GM18498 (cell line): ENCODE data around the gene WBP1L.
"Not testable (repeated sequence)": the region's sequence is repeated elsewhere in the genome, so short reads cannot be mapped to it uniquely, and the experiment has no call there.

Experiments used
- ATAC-seq: cut with Tn5 transposase; IDR thresholded peaks from one replicate; pipeline ENCODE4 v1.9.1; 2021; ENCODE audit warnings: mild to moderate bottlenecking, moderate library complexity; ENCODE audit not compliant: unreplicated experiment

The WBP1L gene

GRCh38 chr10:102721954-102722353, 21.8 kb upstream of the WBP1L start:
- ATAC-seq, result no peak

DNA sequence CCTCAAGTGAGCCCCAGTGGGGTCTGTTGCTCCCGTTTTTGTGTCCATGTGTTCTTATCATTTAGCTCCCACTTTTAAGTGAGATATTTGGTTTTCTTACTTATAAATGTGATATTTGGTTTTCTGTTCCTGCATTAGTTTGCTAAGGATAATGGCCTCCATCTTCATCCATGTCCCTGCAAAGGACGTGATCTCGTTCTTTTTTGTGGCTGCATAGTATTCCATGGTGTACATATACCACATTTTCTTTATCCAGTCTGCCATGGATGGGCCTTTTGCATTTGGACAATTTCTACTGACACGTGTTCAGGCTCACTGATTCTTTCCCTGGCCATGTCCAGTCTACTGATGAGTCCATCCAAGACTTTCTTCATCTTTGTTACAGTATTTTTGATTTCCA, 19.8 kb upstream of the WBP1L start:
- no peak for ATAC-seq

DNA sequence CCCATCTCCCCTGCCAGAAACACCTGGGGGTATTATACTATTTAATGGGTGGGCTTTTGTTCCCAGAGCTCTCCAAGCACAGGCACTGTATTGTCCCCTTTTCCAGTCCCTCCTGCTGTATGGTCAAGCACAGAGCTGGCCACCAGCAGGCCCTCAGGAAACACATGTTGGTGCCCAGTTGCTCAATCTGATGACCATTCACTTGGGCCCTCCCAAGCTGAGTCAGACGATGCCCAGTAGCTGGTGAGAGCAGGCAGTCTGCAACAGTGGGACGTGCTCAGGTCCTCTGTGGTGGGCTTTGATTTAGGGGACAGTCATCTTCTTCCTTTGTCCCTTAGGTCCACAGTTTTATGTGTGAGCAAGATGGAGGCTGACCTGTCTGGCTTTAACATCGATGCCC, 17.5 kb upstream of the WBP1L start:
- no peak for ATAC-seq

DNA sequence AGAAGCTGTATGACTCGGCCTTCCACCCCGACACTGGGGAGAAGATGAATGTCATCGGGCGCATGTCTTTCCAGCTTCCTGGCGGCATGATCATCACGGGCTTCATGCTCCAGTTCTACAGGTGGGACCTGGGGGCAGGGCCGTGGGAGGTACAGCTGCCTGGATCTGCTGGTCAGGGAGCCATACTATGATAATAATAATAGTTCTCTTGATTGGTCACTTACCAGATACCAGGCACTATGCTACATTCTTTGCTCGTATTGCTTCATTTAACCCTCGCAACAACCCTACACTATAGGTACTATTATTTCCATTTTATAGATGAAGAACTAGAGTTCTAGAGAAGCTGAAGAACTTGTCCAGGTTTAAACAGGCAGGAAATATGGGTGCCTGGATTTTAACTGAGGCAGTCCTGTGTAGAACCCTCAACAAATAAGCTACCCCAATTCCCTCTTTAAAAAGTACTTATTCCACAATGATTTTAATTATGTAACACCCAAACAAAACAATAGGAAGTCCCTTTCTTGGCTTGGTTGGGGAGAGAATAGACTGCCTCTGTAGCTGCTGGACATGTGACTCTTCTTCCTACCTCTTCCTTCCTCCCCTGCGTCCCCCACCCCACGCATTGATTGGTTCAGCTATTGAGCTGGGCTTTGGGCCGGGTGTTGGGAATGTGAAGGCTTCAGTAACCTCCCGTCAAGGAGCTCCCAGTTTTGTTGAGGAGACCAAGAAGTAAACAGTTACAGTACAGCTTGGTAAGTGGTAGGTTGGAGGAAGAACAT, 16.5 kb upstream of the WBP1L start:
- ATAC-seq, result no peak

GRCh38 chr10:102729029-102730026, 14.4 kb upstream of the WBP1L start:
- peak; percentile 60 for ATAC-seq

DNA sequence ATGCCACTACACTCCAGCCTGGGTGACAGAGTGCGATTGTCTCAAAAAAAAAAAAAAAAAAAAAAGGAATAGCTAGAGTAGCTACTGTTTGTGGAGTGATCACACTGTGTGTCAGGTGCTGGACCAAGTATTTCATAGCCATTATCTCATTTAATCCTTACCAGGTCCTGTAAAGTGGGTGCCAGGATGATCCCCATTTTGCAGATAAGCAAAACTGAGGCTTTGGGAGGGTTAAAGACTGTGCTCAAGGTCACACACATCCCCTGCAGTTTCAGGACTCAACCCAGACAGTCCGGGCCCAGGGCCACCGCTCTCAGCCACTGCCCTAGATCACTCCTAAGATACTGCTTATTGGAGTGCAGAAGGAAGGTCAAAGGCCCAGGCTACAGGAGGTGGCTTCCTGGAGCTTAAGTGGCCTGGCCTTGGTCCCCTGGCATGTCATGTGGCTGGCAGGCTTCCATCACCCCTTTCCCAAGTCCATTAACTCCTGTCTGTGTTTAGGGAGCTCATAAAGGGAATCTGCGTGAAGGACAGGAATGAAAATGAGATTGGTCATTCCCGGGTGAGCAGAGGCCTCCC, 12.4 kb upstream of the WBP1L start:
- ATAC-seq, result no peak

DNA sequence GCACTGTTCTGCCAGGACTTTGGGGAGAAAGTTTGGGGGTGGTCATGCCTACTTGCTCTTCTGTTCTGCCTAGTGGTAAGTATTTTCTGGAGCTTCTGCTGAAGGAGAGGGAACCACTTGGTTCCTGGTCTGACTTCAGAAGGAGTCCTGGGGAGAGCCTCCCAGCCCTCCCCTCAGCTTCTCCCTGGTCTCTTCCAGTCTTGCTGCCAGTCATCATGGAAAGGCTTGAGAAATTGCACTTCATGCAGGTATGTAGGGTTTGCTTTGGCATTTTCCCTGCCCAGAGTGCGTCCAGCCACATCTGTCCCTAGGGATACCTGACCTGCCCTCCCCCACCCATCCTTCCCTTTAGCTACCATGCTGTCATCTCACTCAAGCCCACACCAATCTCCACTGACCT, 11.1 kb upstream of the WBP1L start:
- no peak for ATAC-seq

DNA sequence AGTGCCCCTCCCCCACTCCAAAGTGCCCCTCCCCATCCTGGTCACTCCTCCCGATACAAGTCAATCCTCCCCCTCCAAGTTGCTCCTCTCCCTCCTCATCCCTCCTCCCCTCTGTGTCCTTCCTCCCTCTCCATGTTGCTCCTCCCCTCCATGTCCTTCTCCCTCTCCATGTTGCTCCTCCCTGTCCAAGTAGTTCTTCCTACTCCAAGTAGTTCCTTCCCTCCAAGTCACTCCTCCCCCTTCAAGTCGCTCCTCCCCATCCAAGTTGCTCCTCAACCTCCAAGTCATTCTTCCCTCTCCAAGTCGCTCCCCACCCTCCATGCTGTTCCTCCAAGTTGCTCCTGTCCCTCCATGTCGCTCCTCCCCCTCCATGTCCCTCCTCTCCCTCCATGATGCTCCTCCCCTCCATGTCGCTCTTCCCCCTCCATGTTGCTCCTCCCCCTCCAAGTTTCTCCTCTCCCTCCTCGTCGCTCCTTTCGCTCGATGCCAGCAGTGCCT, 8.6 kb upstream of the WBP1L start:
- ATAC-seq, result no peak

DNA sequence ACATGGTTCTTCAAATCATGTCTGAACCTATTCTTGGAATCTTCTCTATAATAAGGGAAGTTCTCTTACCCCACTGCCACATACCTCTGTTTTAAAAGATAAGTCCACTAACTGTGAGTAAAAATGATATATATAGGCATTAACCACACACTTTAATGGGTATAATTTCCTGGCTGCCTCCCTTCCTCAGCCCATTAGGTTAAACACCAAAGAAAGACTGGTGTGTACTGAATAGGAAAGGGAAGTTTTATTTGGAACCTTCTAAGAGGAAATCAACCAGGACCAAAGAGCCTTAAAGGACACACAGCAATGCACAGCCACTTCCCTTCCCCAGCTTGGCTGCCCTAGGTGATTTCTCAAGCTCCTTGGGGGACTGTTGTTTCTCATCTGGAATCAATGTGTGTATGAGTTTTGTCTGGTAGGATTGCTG, 5.0 kb upstream of the WBP1L start:
- ATAC-seq, result no peak

DNA sequence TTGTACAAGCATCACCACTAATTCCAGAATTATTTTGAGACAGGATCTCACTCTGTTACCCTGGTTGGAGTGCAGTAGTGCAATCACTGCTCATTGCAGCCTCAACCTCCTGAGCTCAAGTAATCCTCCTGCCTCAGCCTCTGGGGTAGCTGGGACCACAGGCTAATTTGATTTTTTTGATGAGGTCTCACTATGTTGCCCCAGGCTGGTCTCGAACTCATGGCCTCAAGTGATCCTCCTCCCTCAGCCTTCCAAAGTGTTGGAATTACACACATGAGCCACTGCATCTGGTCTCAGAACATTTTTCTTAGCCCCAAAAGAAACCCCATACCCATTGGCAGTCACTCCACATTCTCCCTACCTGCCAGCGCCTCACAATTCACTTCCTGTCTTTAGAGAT, 3.5 kb upstream of the WBP1L start:
- ATAC-seq, result no peak

GRCh38 chr10:102741726-102742237, 2.0 kb upstream of the WBP1L start:
- ATAC-seq, result no peak

DNA sequence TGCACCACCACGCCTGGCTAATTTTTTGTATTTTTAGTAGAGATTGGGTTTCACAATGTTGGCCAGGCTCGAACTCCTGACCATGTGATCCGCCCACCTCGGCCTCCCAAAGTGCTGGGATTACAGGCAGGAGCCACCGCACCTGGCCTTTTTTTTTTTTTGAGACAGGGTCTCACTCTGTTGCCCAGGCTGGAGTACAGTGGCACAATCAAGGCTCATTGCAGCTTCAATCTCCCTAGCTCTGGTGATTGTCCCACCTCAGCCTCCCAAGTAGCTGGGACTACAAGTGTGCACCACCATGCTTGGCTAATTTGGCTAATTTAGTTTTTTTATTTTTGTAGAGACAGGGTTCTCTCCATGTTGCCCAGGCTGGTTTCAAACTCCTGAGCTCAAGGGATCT, 1.4 kb upstream of the WBP1L start:
- not testable (repeated sequence) for ATAC-seq

DNA sequence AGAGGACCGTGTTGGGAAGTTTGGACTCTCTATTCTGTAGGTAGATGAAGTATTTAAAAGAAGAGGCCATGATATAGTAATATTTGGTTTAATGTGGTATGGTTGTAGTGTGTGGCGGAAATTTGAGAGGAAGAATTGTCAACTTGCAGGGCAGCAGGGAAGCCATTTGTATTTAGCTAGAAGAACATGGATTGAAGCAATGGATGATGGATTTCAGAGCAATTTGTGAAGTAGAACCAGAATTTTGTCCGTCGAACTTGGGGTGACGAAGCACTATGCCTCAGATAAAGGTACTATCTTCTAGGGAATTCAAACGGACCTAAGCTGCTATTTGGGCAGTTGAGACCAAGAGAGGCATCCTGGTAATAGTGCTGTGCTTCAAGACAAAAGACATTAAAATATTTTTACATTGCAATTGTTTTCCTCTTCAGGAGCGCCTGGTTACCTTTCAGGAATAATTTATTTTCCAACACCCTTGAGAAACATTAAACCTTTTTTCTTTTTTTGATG, 615 bp upstream of the WBP1L start:
- no peak for ATAC-seq

DNA sequence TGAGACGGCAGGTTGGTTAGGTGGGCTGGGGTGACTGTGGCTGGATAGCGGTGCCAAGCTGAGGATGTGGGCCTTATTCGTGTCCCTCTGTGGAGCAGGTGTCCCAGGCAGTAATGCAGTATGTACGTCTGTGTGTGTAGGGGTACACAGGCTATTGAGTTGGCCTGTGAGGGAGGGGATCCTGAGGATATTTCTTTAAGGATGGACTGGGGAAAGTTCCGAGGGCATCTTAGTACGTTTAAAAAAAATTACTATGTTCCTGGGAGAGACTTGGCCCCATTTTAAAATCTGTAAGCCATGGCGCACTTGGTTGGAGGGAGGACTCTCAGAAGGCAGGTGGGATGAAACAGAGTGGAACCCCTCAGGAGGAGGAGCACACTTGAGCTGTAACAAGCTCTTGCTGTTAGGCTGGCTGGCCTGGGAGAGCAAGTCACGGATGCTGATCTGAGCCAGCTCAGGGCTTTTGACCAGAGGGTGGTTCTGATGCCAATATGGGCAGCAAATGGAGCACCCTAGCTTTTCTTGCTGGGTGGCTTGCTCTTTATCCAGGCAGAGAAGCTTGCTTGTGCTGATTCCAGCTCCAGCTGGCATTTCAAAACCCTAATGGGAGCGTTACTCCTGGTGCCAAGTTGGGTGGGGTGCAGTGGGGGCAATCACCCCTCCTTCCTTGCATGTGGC, 765 bp downstream of the WBP1L start:
- ATAC-seq, result peak; percentile 11

- no peak for ATAC-seq
Observed at GRCh38 chr10:102745157-102745556, 1.4 kb downstream of the WBP1L start.

- no peak for ATAC-seq
Observed at GRCh38 chr10:102752266-102752930, 8.7 kb downstream of the WBP1L start.

DNA sequence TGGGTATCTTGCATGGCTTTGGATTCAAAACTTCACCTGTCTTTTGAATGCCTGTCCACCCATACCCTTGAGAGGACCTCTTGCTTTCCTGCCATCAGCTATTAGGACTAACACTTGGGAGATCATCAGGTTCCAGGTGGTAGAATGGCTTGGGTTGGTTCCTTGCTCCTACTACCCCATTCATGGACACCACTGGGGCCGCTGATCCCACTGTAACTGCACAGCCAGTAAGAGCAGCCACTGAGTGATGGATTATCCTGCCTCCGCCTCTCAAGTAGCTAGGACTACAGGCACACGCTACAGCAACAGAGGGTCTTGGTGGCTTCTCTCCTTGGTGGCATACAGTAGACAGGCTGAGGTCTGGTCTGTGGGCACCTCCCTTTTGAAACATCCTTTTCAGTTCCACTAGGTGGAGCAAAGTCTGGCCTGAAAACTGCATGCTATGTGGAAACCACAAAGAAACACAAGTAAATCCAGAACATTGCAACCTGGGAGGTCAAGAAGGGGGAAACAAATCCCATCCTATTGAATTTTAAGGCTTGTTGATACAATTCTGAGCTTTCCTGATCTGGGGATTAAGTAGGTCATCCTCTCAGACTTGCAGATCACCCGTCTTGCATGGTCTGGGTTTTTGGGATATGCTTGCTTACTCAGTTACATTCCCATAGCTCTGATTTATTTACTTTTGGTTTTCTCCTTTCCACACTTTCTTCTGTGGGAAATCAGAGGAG, 9.4 kb downstream of the WBP1L start:
- no peak for ATAC-seq

DNA sequence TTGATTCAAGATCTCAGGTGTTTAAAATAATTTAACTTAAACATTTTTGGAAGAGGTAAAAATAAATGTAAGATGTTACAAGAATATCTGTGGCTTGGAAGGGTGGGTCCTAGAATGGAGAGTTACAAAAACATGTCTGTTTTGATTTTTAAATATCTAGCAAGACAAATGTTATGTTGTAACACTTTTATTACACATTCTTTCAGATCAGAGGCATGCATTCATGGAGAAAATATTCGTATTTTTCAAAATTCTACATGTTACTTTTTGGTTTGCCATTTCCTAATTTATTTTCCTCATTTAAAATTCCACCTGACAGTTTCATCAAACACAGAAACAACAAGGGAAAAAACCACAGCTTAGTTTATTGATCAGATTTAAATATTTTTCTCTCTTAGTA, 10.0 kb downstream of the WBP1L start:
- ATAC-seq, result no peak

DNA sequence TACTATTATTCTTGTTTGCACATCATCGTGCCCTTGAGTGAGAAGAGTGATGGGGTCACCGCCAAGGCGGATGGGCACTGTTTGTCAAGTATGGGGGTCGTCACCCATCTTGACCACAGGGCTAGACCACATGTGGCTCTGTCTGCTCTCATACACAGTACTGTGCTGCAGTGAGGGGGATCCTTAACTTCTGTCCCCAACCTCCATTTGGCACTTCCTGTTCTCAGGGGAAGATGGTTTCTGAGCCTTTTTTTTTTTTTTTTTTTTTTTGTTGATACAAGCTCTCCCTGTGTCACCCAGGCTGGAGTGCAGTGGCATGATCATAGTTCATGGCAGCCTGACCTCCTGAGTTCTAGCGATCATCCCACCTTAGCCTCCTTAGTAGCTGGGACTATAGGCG, 13.6 kb downstream of the WBP1L start:
- ATAC-seq, result no peak
